Naive thymus-derived CD4-positive, alpha-beta T cell (primary cell): ENCODE results near the gene SCN4A. TPM values are rescaled to one million over a fixed set of nuclear protein-coding genes. Genes with fewer than 3 reads are reported as not detected.
A peak's percentile ranks its signal among the peaks of the same experiment; 100 is the strongest.
"Not testable (repeated sequence)": the region's sequence is repeated elsewhere in the genome, so short reads cannot be mapped to it uniquely, and the experiment has no call there.

Experiments
- ATAC-seq: fragments of 150-1000 bp; cut with Tn5 transposase; 2 replicates; pipeline ENCODE4 v1.10.0; 2021; ENCODE audit warnings: mild to moderate bottlenecking, moderate library complexity
- CTCF ChIA-PET: fragments of 350-600 bp; sonication (Branson Sonifier 250); formaldehyde crosslinking; loops from one replicate; lab custom pipeline; 2021; ENCODE audit warnings: antibody characterized with exemption; lab: Charles Lee
- POLR2A ChIA-PET: fragments of 350-600 bp; sonication (Branson Sonifier 250); formaldehyde crosslinking; loops from one replicate; lab custom pipeline; 2021; ENCODE audit warnings: antibody characterized with exemption, inconsistent platforms; lab: Charles Lee
- DNase-seq, 9 donors: peaks; one replicate each; pipeline versions ENCODE4 v3.0.0 to v3.0.0-alpha.2; 2020 to 2022; ENCODE audit warnings: mixed read lengths in 1 of 9
- H3K27ac ChIP-seq: one replicate; pipeline ENCODE4 v1.7.0; 2013; ENCODE audit warnings: mild to moderate bottlenecking, low read depth, low read length, moderate library complexity
- H3K27me3 ChIP-seq, 2 donors: one replicate each; pipeline ENCODE4 v1.7.0; 2013; ENCODE audit warnings: low read length in 2 of 2, mild to moderate bottlenecking in 2 of 2, moderate library complexity in 2 of 2; ENCODE audit not compliant: control insufficient read depth in 2 of 2, insufficient read depth in 2 of 2
- H3K36me3 ChIP-seq, 3 experiments: 1 replicate in 2 of 3; 2 replicates in 1 of 3; pipeline ENCODE4 v1.7.0; 2013; ENCODE audit warnings: low read length in 3 of 3, mild to moderate bottlenecking in 3 of 3, moderate library complexity in 1 of 3; ENCODE audit not compliant: insufficient read depth in 3 of 3, control insufficient read depth in 2 of 3
- H3K4me1 ChIP-seq, 2 donors: one replicate each; pipeline ENCODE4 v1.7.0; 2013; ENCODE audit warnings: low read length in 2 of 2, mild to moderate bottlenecking in 2 of 2, moderate library complexity in 1 of 2; ENCODE audit not compliant: control insufficient read depth in 2 of 2, insufficient read depth in 2 of 2
- H3K4me3 ChIP-seq: 2 replicates; pipeline ENCODE4 v1.7.0; 2013; ENCODE audit warnings: mild to moderate bottlenecking, low read length
- H3K9me3 ChIP-seq, 3 experiments: 1 replicate in 2 of 3; 2 replicates in 1 of 3; pipeline ENCODE4 v1.7.0; 2013; ENCODE audit warnings: low read length in 3 of 3; ENCODE audit not compliant: control insufficient read depth in 2 of 3
- H3K27ac Mint-ChIP-seq, 9 donors: one replicate each; pipeline ENCODE4 v1.8.0; 2020 to 2022; ENCODE audit warnings: mixed read lengths in 9 of 9, mild to moderate bottlenecking in 8 of 9, moderate library complexity in 5 of 9, inconsistent platforms in 2 of 9
- H3K27me3 Mint-ChIP-seq, 5 donors: one replicate each; pipeline ENCODE4 v1.8.0; 2021 to 2022; ENCODE audit warnings: mixed read lengths in 5 of 5, mild to moderate bottlenecking in 1 of 5
- H3K36me3 Mint-ChIP-seq, 5 donors: one replicate each; pipeline ENCODE4 v1.8.0; 2020 to 2022; ENCODE audit warnings: mixed read lengths in 5 of 5, mild to moderate bottlenecking in 3 of 5, inconsistent platforms in 1 of 5
- H3K4me1 Mint-ChIP-seq, 7 donors: one replicate each; pipeline ENCODE4 v1.8.0; 2020 to 2022; ENCODE audit warnings: mixed read lengths in 7 of 7, mild to moderate bottlenecking in 3 of 7, inconsistent platforms in 1 of 7
- H3K4me3 Mint-ChIP-seq, 10 donors: one replicate each; pipeline ENCODE4 v1.8.0; 2020 to 2022; ENCODE audit warnings: mild to moderate bottlenecking in 10 of 10, mixed read lengths in 10 of 10, moderate library complexity in 6 of 10, inconsistent platforms in 2 of 10
- H3K9me3 Mint-ChIP-seq, 11 donors: one replicate each; pipeline ENCODE4 v1.8.0; 2020 to 2022; ENCODE audit warnings: mixed read lengths in 11 of 11, mild to moderate bottlenecking in 4 of 11, inconsistent platforms in 1 of 11, moderate library complexity in 1 of 11
- intact Hi-C, 2 donors: fragments of 100-400 bp; cut with micrococcal nuclease; formaldehyde crosslinking; loops; one replicate each; pipeline ENCODE4 v1.15.1; 2023
- polyA plus RNA-seq, 2 donors: library from polyadenylated mRNA; unstranded; fragments of 300-500 nt; fragmentation: Illumina TruSeq; gene quantifications; one replicate each; pipeline ENCODE4 v1.2.3, GENCODE V29; 2021
- total RNA-seq, 6 experiments: library from RNA in 5 of 6; stranded (reverse) in 5 of 6; gene quantifications; 1 replicate in 5 of 6; 2 replicates in 1 of 6; pipeline ENCODE4 v1.2.3 and lab custom pipeline; 2021 to 2026

The SCN4A gene
- total and polyA plus RNA-seq, 7 experiments from 2014 or later: 0.03 to 0.15 (median 0.07) TPM; not detected in 3

- DNase-seq: peak in 1 of 9 donors; percentile 37
These were observed 73.6 kb downstream of the SCN4A start for GRCh38 chr17:63898899-63899798.

GRCh38 chr17:63896524-63897354 lies 76.0 kb downstream of the SCN4A start, which contains the start of gene CSH1:
TSS of gene CSH1 (minus strand) at chr17:63896574. CDS start at chr17:63896511, 63 bp downstream.
- H3K4me3 Mint-ChIP-seq, intact Hi-C loops, H3K4me1 Mint-ChIP-seq, ATAC-seq, CTCF ChIA-PET, POLR2A ChIA-PET, H3K27me3 ChIP-seq, H3K4me3 ChIP-seq, H3K36me3 Mint-ChIP-seq, H3K36me3 ChIP-seq, H3K9me3 ChIP-seq, H3K27ac ChIP-seq, H3K4me1 ChIP-seq, DNase-seq, H3K9me3 Mint-ChIP-seq: not testable (repeated sequence)
- H3K27me3 Mint-ChIP-seq: peaks cover 0 to 32% (median 0%) of the 10 kb centered on the region in 5 donors
- peak within 1 kb of the TSS in 1 of 9 donors; percentile 51 for H3K27ac Mint-ChIP-seq

More at GRCh38 chr17:63898899-63899798, 73.6 kb downstream of the SCN4A start:
- H3K9me3 Mint-ChIP-seq, H3K27ac ChIP-seq, CTCF ChIA-PET, H3K4me1 ChIP-seq, H3K36me3 Mint-ChIP-seq, POLR2A ChIA-PET, intact Hi-C loops, H3K4me3 ChIP-seq, H3K4me3 Mint-ChIP-seq, H3K27me3 ChIP-seq, H3K9me3 ChIP-seq, ATAC-seq, H3K36me3 ChIP-seq, H3K27ac Mint-ChIP-seq: not testable (repeated sequence)
- H3K27me3 Mint-ChIP-seq: peaks cover 0 to 27% (median 0%) of the 10 kb centered on the region in 5 donors
- H3K4me1 Mint-ChIP-seq: peaks cover 0 to 12% (median 3%) of the 10 kb centered on the region in 7 donors

- H3K4me3 ChIP-seq, H3K9me3 ChIP-seq, H3K9me3 Mint-ChIP-seq, H3K36me3 Mint-ChIP-seq, H3K36me3 ChIP-seq, H3K27ac ChIP-seq, CTCF ChIA-PET, H3K4me1 ChIP-seq, H3K4me1 Mint-ChIP-seq, intact Hi-C loops, H3K27me3 ChIP-seq, H3K27ac Mint-ChIP-seq, POLR2A ChIA-PET, ATAC-seq, DNase-seq, H3K4me3 Mint-ChIP-seq: not testable (repeated sequence)
- peaks cover 0 to 31% (median 0%) of the 10 kb centered on the region in 5 donors for H3K27me3 Mint-ChIP-seq
These were observed 77.9 kb downstream of the SCN4A start for GRCh38 chr17:63894821-63895220.

GRCh38 chr17:63894021-63894420 lies 78.7 kb downstream of the SCN4A start:
- DNase-seq, POLR2A ChIA-PET, H3K4me3 Mint-ChIP-seq, H3K4me1 ChIP-seq, H3K27ac Mint-ChIP-seq, H3K27ac ChIP-seq, intact Hi-C loops, H3K9me3 Mint-ChIP-seq, H3K36me3 ChIP-seq, H3K9me3 ChIP-seq, CTCF ChIA-PET, H3K4me1 Mint-ChIP-seq, H3K27me3 ChIP-seq, ATAC-seq, H3K4me3 ChIP-seq, H3K36me3 Mint-ChIP-seq: not testable (repeated sequence)
- H3K27me3 Mint-ChIP-seq: peaks cover 0 to 32% (median 2%) of the 10 kb centered on the region in 5 donors

DNA sequence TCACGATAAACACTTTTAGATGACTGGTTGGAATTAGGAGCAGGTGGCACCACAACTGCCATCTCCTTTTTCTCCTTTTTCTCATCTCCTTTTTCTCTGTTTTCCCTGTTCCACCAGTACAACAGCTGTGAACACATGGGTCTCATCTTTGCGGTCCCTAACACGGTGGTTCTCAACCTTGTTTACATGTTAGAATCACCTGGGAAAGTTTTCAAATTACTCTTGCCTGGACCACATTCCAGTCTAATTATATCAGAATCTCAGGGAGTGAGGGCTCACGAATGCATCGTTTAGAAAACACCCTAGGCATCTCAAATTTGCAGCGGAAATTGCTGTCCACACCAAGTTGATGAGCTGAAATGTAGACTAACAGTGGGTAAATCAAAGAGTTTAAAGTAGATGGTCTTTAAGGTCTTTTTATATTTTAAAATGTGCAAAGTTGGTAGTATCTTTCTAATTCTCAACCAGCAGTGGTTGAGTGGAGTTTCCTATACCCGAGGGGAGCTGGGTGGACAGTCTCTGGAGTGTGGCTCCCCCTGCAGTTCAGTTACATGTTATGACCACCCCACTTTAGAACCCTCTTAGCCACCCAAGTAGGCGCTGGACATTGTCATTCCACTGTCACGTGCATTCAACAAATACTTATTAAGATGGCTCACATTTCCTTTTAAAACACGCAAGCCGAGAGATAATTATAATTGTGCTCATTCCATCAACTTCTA lies 80.2 kb downstream of the SCN4A start:
- H3K27me3 Mint-ChIP-seq: peaks cover 0 to 42% (median 4%) of the 10 kb centered on the region in 5 donors
- H3K4me3 ChIP-seq, H3K36me3 Mint-ChIP-seq, H3K4me3 Mint-ChIP-seq, H3K4me1 ChIP-seq, H3K27me3 ChIP-seq, H3K9me3 Mint-ChIP-seq, DNase-seq, H3K4me1 Mint-ChIP-seq, CTCF ChIA-PET, H3K36me3 ChIP-seq, POLR2A ChIA-PET, H3K9me3 ChIP-seq, H3K27ac Mint-ChIP-seq, H3K27ac ChIP-seq, ATAC-seq, intact Hi-C loops: not testable (repeated sequence)

DNA sequence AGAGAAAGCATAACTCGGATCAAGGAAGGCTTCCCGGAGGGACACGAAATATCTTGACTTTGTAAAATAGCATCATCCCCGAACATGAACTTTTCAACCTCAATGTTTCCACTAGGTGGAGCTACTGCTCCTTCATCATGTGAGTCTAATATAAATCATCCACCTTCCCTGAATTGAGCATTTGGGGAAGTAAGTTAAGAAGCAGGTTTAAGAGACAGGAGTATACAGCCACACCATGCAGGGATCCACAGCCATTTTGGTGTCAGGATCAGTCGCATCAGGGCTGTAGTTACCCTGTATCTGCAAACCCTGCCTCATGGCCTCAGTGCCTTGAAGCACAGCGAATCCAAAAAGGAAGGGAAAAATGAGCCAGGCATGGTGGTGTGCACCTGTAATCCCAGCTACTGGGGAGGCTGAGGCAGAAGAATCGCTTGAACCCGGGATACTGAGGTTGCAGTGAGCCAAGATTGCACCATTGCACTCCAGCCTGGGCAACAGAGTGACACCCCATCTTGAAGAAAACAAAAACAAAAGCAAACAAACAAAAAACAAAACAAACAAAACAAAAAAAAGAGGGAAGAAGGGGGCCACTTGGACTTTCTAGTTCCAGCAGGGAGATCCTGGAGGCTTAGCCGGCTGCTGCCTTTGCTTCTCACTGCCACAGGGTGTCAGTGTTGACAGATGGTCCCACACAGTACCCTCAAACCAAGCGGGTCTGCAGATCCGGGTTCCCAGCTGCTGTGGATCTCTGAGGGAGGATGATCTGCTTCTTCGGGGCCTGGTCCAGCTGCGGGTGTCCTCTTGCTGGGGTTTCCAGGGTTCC lies 83.5 kb downstream of the SCN4A start:
- H3K4me1 Mint-ChIP-seq, POLR2A ChIA-PET, H3K27ac ChIP-seq, H3K4me3 ChIP-seq, intact Hi-C loops, H3K9me3 ChIP-seq, H3K9me3 Mint-ChIP-seq, H3K36me3 ChIP-seq, H3K4me1 ChIP-seq, H3K36me3 Mint-ChIP-seq, H3K27me3 ChIP-seq, H3K4me3 Mint-ChIP-seq: not testable (repeated sequence)
- Mint-ChIP-seq H3K27me3 (peaks cover 0 to 44% (median 4%) of the 10 kb centered on the region in 5 donors), H3K27ac (peak overlapping the region in 1 of 9 donors; percentile 47)
- CTCF ChIA-PET: interaction anchor here (1.0 to 1.2 kb wide), 3 partner anchors 14 to 381 kb away, joined by 3 to 5 read pairs (median 4); no protein-coding TSS in a partner anchor
- DNase-seq (peak in 5 of 9 donors; percentile 23 to 36 (median 31)), ATAC-seq (peak; percentile 87)
